HS-27A (cell line): Measurements from ENCODE around the gene B9D1.
A peak's percentile ranks its signal among the peaks of the same experiment; 100 is the strongest.

Experiments
- DNase-seq: peaks from one replicate; pipeline ENCODE4 v3.0.0-alpha.2; 2012; ENCODE audit warnings: low read depth, missing footprints

B9D1 gene

GRCh38 chr17:19388791-19389785 lies 26.6 kb upstream of the B9D1 start:
- DNase-seq, result no peak

DNA sequence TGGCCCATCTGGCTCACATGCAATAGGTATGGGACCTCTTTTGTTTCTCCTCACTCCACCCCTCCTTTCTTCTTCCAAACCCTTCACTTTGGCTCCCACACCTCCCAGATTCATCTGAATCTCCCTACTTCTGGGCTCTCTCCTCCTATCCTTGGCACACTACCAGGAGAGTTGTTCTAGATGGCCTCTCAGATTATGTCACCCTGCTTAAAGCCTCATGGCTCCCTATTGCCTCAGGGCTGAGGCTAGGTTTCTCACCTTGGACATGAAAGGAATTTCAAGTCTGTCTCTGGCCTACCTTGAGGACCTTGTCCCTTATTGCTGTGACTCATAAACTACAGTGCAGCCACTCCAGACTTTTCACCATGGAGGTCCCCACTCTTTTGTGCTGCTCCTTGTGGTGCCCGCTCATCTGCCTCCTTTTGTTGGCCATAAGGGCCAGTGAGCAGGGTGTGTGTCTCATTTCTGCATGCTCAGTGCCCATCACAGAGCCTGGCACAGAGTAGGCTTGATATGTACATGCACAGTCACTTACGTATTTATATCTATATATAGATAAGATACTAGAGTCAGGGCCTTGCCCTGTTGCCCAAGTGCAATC lies 25.5 kb upstream of the B9D1 start:
- DNase-seq, result no peak

DNA sequence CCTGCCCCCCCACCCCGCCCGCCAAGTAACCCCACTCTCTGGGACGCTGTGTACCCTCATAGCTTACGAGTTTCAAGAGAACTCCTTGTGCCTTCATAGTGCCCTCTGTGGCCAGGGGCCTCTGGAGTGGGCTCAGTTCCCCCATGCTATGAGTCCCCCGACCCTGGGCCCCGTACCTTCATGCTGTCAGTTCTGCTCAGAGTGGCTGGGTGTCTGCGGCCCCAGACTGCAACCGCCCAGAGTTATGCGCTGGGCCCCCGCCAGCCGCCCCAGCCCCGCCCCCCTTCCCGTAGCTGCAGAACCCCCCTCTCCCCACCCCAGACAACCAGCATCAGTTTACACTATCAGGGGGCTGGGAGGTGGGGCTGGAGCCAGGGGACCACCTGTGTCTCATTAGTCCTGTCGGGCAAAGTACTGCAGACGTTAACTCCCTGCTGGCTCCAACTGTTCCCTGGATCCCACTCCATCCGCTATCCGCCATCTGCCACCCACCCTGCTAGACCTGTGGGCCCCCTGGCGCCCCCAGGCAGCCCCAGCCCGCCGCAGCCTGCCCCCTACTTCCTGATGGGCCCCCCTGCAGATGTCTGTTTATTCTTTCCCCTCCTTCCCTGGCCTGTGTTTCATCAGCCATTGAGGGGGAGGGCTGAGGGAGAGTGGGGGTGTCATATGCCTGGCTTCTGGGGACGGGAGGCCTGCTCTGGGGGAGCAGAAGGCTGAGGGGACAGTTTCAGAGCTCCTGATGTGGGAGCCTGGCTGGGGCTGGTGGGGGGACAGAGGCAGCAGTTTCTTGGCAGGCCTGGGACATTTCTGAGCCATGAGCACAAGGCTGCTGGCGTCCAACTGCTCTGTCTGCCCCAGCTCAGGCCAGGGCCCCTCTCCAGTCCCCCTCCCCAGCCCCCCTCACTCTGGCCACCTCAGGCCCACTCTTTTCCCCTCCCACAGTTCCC lies 24.7 kb upstream of the B9D1 start, which contains the start of gene MFAP4:
Gene MFAP4 (minus strand): TSS at position 217 of the 947 bp plus-strand sequence. CDS start 35 bp downstream, at position 182.
- DNase-seq, result no peak

- no peak for DNase-seq
These were observed 23.8 kb upstream of the B9D1 start for GRCh38 chr17:19386051-19386929.

DNA sequence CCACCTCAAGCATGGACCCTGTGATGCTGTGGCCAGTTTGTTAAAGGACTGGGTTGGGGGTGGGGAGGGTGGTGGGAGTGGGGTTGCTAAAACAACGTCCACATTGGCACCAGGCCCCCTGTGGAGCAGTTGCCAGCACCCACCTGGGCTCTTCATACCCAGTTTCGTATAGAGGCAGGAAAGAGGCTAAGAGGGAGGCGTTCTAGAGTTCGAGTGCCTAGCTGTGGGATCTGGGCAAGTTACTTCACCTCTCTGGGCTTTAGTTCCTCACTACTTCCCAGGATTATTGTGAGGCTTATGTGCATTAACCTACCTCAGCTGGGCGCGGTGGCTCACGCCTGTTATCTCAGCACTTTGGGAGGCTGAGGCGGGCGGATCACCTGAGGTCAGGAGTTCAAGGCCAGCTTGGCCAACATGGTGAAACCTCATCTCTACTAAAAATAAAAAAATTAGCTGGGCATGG lies 23.0 kb upstream of the B9D1 start:
- DNase-seq, result no peak

DNA sequence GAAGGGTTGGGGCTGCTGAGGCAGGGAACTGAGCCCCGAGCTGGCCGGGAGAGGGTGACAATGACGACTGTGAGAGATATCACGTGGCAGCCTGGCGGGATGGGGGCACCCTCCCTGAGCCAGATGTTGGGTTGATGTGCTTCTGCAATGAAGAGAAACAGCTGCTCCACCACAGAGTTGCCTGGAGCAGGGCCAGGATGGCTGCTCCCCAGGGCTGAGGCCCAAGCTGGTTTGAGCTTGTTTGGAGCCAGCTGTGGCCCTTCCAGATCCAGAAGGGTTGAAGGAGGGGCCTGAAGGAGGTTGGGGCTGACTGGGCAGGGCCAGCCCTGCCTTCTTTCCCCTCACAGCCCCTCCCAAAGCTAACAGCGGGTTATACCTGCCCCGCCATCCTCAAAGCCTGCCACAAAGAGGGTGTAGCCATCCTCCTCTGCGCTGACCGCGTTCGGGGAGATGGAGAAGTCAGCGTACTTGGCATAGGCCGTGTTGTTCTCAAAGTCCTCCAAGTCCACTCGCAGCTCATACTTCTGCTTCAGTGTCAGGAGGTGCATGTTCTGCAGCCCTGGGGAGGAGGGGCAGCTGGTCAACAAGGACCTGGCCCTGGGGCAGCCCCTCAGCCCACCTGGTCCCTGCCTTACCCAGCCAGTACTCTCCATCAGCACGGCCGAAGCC lies 22.3 kb upstream of the B9D1 start:
- no peak for DNase-seq

- DNase-seq, result no peak
These were observed 21.4 kb upstream of the B9D1 start for GRCh38 chr17:19383681-19384470.

- no peak for DNase-seq
These were observed 20.3 kb upstream of the B9D1 start for GRCh38 chr17:19382531-19383444.

DNA sequence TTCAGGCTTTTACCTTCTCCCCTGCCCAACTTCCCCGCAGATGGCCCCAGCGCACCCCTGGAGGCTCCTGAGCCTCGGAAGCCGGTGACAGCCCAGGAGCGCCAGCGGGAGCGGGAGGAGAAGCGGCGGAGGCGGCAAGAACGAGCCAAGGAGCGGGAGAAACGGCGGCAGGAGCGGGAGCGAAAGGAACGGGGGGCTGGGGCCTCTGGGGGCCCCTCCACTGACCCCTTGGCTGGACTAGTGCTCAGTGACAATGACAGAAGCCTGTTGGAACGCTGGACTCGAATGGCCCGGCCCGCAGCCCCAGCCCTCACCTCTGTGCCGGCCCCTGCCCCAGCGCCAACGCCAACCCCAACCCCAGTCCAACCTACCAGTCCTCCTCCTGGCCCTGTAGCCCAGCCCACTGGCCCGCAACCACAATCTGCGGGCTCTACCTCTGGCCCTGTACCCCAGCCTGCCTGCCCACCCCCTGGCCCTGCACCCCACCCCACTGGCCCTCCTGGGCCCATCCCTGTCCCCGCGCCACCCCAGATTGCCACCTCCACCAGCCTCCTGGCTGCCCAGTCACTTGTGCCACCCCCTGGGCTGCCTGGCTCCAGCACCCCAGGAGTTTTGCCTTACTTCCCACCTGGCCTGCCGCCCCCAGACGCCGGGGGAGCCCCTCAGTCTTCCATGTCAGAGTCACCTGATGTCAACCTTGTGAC lies 19.4 kb upstream of the B9D1 start:
- no peak for DNase-seq

DNA sequence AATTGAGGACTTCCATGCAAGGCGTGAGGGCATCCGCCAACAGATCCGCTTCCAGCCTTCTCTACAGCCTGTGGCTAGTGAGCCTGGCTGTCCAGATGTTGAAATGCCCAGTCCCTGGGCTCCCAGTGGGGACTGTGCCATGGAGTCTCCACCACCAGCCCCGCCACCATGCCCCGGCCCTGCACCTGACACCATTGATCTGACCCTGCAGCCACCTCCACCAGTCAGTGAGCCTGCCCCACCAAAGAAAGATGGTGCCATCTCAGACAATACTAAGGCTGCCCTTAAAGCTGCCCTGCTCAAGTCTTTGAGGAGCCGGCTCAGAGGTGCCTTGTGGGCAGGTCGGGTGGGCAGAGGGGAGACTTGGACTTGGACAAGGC lies 18.8 kb upstream of the B9D1 start:
- DNase-seq, result no peak

DNA sequence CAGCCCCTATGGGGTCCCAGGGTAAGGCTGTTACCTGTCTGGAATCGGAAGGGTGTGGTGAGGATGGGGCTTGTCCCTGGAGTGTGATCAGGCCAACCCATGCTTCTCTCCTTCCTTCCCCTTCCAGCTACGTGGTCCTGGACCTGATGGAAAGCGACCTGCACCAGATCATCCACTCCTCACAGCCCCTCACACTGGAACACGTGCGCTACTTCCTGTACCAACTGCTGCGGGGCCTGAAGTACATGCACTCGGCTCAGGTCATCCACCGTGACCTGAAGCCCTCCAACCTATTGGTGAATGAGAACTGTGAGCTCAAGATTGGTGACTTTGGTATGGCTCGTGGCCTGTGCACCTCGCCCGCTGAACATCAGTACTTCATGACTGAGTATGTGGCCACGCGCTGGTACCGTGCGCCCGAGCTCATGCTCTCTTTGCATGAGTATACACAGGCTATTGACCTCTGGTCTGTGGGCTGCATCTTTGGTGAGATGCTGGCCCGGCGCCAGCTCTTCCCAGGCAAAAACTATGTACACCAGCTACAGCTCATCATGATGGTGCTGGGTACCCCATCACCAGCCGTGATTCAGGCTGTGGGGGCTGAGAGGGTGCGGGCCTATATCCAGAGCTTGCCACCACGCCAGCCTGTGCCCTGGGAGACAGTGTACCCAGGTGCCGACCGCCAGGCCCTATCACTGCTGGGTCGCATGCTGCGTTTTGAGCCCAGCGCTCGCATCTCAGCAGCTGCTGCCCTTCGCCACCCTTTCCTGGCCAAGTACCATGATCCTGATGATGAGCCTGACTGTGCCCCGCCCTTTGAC lies 18.2 kb upstream of the B9D1 start:
- DNase-seq, result no peak

GRCh38 chr17:19379361-19380065 lies 17.0 kb upstream of the B9D1 start:
- DNase-seq, result no peak

DNA sequence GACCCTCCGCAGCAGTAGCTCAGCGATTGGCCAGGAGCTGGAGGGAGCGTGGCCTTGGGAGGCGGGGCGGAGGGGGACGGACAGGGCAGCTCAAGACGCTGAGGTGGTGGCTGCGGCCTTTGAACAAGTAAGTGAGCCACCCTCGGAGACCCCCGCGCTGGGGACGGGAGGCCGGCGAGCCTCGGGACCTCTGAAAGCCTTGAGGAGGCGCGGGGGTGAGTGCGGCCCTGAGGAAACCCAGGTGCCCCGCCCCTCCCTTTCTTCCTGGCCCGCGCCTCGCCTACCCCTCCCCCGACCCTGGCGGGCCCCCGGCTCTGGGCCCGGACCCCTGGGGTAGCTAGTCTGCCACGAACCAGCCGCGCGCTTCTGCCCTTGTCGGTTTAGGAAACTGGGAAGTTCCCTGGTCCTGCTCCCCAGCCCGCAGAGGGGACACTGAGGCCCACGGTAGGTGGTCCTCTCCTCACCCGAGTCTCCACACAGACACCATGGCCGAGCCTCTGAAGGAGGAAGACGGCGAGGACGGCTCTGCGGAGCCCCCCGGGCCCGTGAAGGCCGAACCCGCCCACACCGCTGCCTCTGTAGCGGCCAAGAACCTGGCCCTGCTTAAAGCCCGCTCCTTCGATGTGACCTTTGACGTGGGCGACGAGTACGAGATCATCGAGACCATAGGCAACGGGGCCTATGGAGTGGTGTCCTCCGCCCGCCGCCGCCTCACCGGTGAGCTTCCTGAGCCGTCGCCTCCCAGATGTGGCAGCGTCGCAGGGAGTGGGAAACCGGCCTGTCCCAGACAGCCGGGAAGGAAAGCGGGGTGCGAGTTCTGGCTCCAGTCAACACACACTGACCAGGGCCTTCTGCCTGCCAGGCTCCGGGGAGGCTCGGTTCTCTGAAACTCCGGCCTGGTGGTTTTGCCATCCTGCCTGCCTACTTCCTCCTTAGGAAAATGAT lies 16.2 kb upstream of the B9D1 start, which contains the start of gene MAPK7:
Gene MAPK7 (plus strand): TSS at position 83 of the 945 bp plus-strand sequence. CDS start 403 bp downstream, at position 486.
- no peak for DNase-seq

- peak; percentile 100 for DNase-seq
These were observed 15.3 kb upstream of the B9D1 start for GRCh38 chr17:19377602-19378415.
